GM21423 (cell line): ENCODE data around the gene PCSK7.
"Not testable (repeated sequence)": the region's sequence is repeated elsewhere in the genome, so short reads cannot be mapped to it uniquely, and the experiment has no call there.

Experiments
- ATAC-seq: cut with Tn5 transposase; IDR thresholded peaks from one replicate; pipeline ENCODE4 v1.9.1; 2021; ENCODE audit warnings: mild to moderate bottlenecking, moderate library complexity; ENCODE audit not compliant: unreplicated experiment

Gene PCSK7

DNA sequence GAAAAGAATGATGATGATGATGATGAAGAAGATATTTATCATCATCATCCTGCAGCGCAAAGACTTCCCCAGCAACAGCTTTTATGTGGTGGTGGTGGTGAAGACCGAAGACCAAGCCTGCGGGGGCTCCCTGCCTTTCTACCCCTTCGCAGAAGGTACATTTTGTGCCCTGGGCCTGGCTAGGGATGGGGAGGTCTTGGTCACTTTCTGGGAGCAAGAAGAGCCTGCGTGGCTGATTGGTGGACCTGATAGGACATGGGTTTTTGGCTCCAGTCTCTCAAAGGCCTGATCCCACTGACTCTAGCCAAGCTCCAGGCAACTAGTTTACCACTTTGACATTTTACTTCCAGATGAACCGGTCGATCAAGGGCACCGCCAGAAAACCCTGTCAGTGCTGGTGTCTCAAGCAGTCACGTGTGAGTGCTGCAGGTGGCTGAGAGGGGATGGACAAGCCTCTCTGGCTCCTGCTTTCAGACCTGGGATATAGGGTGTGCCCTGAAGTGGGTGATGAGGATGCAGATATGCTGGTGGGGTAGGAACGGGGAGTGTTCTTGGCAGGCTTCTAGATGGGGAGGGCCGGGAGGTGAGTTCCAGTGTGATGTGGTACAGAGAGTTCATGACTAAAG, 48.0 kb downstream of the PCSK7 start:
- ATAC-seq = no peak

DNA sequence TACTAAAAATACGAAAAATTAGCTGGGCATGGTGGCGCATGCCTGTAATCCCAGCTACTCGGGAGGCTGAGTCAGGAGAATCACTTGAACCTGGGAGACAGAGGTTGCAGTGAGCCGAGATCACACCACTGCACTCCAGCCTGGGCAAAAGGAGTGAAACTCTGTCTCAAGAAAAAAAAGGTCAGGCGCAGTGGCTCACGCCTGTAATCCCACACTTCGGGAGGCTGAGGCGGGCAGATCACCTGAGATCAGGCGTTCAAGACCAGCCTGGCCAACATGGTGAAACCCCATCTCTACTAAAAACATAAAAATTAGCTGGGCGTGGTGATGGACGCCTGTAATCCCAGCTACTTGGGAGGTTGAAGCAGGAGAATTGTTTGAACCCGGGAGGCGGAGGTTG, 48.7 kb downstream of the PCSK7 start:
- not testable (repeated sequence) for ATAC-seq

DNA sequence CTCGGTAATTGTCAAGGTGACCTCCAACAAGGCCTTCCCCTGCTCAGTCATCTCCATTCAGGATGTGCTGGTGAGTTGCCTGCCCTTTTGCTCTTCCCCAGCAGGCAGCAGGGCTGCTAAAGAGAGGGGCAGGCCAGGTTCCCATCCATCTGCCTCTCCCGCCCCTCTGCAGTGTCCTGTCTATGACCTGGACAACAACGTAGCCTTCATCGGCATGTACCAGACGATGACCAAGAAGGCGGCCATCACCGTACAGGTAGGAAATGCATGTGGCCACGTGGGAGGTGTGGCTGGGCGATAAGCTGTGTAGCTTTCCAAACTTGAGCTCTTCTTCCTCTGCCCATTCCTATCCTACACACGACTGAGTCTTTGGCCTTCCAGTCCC, 49.3 kb downstream of the PCSK7 start:
- ATAC-seq = no peak

DNA sequence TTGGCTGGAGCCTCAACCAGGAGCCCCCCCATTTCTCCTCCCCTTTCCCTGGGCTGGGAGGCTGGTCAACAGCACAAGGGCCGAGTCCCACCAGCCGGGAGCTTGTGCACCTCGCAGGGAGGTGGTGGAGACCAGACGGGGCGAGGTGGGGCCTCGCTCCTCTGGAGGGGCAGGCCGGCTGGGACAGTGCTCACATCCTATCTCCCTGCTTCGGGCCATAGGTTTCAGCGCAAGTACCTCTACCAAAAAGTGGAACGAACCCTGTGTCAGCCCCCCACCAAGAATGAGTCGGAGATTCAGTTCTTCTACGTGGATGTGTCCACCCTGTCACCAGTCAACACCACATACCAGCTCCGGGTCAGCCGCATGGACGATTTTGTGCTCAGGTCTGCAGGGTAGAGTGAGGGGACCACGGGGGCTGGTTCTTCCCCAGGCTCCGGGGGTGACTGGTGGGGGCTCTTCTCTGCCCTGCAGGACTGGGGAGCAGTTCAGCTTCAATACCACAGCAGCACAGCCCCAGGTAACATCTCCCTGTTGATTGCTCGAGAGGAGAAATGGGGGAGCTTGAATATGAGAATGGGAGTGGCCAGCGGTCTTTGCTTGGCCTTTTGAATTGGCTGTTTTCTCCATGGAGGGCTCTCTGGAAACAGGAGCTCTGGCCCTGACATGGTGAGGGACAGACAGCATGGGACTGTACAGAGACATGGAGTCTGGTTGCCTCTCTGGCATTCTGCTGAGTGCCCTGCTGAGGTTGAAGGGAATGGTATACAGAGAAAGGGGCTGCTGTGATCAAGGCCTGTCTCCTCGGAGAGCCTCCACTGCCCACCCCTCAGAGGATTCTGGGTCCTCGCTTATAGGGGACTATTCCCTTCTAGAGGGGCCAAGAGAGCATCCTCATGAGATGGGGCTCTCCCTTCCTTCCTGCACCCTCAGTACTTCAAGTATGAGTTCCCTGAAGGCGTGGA, 50.0 kb downstream of the PCSK7 start:
- no peak for ATAC-seq

DNA sequence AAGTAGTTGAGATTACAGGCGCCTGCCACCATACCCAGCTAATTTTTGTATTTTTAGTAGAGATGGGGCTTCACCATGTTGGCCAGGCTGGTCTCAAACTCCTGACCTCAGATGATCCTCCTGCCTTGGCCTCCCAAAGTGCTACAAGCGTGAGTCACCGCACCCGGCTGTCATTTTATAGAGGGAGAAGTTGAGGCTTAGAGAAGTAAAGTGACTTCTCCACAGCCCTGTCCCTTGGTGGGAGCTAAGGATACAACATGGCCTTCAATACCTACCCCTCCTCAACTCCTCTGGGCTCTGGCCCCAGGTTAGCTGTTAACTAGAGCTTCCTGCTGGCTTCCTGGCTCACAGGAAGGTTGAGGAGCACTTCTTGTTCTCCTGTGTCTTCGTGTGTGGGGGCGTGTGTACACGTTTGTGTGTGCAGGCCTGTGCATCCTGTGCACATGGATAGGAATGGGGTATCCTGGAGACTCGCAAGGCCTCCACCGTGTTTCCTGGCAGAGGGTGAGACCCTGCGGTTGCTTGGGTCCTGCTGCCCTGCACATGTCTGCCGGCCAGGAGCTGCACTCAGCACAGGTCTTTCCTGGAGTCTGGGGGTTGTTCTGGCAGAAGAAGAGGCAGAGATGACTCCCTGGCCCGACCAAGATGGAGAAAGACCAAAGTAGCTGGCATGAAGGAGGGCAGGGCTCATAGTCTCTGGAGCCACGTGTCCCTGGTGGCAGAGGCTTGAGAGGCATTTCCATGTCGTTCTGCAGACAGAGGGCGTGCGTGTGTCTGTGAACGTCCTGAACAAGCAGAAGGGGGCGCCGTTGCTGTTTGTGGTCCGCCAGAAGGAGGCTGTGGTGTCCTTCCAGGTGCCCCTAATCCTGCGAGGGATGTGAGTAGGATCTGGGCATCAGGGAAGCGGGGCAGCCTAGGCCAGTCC, 51.0 kb downstream of the PCSK7 start:
- no peak for ATAC-seq

DNA sequence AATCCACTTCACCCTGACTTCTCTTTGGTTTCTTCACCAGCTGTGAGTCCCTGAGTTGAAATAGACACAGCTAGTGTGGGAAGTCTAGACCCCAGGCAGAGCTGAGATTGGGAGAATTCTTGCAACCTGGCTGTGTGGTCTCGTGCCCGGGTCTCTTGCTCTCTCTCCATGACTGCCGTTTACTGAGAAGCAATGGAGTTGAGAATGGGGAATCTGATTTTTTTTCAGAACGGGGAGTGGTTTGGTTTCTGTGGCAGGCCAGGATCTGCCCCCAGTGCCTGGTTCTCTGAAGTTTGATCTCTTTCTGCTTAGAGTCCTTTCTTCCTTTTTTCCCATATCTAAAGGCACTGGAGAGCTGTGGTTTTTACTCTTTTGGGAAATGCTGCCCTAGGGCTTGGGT, 51.9 kb downstream of the PCSK7 start:
- peak; percentile 2 for ATAC-seq

DNA sequence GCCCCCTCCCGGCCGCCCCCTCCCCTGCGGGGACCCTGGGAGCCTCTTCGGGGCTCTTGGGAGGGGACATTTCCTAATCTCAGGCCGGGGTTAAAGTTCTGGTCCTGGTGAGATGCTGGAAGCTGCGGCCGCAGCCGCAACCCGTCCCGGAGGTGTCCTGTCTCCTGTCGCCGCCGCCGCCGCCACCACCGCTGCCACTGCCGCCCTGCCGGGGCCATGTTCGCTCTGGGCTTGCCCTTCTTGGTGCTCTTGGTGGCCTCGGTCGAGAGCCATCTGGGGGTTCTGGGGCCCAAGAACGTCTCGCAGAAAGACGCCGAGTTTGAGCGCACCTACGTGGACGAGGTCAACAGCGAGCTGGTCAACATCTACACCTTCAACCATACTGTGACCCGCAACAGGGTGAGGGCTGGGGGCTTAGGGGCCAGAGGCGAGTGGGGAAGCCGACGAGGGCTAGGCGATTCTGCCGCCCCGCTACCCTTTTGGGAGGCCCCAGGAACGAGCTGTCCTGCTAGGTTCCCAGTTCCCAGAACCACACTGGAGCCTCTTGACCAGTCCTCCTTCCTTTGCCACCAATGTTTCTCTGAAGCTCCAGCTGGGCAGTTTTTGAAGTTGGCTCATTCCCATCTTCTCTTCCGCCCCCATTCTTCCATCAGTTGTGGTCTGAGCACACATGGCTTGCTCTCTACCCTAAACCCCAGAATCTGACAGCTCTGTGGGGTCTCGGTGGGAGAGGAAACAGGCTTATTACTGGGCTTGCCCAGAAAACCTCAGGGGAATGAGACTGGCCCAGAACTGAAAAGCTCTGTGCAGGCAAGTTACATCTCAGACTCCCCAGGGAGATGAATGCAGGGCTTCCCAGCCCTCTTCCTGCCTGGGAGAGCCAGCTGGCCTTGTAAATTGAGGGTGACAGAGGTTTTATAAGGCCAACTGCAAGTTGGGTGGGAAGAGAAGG, 52.5 kb downstream of the PCSK7 start:
- ATAC-seq = peak; percentile 19

DNA sequence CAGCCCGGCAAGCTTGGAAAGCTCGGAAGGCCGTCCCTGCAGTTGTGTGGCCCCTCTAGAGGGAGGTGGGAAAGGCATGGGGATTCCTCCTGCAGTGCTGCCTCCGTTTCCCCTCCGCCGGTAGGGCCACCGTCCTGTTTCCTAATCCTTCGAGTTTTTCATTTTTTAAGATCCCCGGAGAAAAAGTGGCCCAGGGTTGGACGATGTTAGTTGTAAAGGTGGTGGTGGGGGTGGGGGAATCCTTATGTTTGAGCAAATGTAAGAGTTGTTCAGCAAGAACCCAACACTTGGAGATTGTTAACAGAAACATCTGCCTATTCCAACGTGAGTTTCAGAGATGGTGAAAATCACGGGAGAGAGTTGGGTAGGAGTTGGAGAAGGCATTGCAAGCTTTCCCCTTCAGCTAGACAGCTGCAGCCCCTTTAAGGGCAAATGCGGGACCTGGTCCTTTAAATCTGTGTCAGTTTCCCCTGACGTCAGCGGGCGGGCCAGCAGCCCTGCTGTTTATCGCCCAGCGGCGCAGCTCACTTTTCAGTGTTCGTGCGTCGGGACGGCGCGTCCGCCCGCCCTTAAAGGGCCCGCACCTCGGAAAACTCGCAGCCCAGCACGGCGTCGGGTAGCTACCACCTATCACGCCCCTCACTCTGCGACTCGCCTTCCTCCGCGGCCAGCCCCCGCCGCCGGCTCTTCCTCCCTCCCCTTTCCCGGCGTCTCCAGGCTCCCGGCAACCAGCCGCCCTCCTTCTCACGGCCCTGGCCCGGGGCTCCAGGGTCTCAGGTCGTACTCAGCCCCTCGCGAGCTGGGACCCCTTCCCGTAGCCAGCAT, 53.5 kb downstream of the PCSK7 start, which contains the start of gene SIDT2:
TSS of gene SIDT2 (plus strand) at position 534 of the 825 bp plus-strand sequence. CDS start 521 bp downstream, outside the sequence.
- ATAC-seq = peak; percentile 88

DNA sequence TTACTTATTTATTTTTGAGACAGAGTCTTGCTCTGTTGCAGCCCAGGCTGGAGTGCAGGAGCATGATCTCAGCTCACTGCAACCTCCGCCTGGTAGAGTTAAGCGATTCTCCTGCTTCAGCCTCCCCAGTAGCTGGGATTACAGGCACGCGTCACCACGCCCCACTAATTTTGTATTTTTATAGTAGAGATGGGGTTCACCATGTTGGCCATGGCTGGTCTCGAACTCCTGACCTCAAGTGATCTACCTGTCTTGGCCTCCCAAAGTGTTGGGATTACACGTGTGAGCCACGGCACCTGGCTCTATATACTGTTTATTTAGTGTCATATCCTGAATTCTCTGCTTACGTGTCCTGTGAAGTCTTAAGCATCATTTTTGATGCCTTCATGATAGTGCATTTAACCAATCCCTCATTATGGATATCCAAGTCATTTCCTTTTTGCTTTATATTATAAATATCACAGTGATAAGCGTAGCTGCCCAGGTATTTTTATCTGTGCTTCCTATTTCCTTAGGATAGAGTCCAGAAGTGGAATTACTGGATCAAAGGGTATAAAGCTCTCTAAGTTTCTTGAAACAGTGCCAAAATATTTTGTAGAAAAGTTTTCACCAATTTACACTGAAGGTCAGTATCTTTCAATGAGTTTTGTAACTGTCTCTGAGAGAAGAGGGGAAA, 54.2 kb downstream of the PCSK7 start:
- no peak for ATAC-seq

DNA sequence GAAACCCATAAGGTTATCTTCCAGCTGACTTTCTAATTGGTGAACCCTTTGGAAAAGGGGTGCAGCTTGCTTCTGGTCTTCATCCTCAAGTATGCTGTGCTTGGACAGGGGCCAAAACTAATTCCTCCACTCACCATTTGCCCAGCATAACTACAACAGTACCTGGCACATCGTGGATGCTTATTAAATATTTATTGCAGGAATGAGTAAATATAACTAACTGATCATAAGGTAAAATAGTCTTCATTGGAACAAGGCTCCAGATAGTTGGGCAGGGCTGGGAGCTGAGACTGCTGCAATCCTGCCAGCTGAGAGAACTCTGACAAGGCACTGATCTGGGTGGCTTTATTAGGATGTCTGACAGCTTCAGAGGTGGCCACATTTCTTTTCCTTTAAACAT, 55.7 kb downstream of the PCSK7 start:
- ATAC-seq = no peak

DNA sequence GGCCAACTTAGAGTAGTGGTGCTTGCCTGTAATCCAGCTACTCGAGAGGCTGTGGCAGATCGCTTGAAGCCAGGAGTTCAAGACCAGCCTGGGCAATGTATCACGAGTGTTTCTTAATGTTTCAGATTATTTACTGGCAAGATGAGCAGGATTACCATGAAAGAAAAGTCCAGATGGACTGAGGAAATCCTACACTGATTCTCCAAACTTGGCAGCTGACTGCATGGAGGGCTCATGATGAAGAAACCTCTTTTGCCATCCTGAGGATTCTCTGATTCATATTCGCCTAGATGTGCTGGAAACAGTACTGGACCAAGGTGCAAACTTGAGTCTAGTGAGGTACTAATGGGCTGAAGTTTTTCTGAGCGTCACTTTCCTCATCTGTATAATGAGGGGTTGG, 56.1 kb downstream of the PCSK7 start:
- ATAC-seq = no peak

DNA sequence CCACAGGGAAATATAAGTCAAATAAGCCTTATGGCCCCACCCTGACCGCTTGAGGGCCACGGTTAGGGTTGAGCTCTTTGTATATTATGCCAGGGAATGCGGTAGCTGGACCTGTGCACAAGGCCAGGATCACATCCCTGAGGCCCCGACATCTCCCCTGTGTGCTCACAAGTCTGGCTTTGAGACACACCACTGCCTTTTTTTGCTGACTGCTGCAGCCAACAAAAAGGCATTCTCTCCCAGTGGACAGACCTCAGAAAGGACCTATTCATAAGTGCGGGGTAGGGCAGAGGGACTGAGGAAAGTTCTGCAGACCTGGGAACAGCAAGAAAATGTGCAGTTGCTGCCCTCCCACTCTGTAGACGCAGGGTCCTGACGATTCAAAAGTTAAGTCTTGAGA, 56.8 kb downstream of the PCSK7 start:
- ATAC-seq = no peak

DNA sequence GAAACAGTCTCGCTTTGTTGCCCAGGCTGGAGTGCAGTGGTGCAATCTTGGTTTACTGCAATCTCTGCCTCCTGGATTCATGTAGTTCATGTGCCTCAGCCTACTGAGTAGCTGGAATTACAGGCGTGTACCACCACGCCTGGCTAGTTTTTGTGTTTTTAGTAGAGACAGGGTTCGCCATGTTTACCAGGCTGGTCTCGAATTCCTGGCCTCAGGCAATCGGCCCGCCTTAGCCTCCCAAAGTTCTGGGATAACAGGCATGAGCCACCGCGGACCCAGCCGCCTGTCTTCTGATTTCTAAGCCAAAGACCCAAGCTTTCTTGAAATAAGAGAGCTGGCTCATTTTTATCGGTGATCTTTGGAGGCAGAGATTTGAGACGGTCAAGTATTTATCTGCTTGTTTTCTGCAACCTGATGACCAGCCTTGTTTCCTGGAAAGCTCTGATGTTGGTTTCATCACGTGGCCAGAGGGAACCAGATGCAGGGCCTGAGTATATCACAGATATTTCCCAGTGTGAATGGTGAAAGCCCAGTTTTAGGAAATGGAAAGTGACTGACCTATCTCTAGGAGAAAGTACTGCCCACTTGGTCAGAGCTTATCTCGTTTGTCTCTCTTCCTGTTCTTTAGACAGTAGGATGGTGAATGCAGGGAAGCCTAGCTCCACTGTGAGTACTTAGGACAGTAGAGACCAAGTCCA, 59.0 kb downstream of the PCSK7 start:
- ATAC-seq = no peak

DNA sequence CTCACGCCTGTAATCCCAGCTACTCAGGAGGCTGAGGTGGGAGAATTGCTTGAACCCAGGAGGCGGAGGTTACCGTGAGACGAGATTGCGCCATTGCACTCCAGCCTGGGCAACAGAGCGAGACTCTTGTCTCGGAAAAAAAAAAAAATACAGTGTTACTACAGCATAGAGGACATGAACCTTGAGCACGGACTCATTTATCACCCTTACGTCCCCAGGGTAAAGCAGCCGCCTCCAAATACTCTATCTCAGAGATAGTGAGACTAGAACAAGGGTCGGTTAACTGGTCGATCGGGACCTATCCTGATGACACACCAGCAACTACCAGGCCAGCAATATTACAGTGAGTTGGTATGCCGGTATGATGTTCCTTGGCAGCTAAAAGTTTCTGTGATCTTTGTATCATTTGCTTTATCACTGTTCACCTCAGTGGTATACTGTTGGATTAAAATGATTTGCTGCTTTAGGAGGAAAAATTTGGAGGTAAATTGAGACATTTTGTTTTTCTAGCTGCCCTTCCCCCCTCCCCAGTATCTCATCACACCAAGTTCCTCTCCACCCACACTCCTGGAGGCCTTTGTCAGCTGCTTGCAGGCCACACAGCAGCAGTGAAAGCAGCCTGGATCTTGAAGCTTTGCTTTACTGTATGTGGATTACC, 60.3 kb downstream of the PCSK7 start:
- ATAC-seq = no peak

DNA sequence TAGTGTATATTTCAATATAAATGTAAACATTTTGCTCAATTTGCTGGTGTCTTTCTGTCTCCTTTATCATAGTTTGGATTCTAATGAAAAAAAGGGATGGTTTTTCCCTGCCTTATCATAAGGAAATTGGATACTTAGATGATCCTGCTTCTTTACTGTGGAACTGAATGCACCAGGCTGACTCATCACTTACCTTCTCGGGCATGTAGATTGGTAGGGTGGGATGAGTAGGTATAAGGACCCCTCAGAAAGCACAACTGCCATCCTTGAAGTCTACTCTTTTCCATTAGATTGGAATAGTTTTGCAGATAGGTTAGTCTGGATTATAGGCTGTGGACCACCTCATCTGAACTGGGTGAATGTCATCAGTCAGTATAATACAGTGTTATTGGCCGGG, 60.9 kb downstream of the PCSK7 start:
- ATAC-seq = no peak

DNA sequence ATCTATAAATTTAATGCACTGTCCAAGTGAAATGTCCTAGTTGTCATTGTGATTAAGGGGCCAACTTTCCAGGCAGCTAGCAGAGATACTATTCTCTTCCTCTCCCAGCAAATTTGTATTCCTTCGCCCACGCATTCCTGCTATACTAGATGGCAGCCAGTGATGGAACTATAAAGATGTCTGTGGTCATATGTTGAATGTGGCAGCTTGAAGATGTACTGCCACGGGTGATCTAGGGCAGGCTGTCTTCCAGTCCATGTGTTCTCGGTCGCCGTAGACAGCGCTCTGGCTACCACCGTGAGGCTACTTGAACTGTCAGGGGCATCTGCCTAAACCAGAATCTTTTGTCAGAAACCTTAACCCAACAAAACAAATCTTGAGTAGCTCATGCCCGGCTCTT, 61.7 kb downstream of the PCSK7 start:
- no peak for ATAC-seq

DNA sequence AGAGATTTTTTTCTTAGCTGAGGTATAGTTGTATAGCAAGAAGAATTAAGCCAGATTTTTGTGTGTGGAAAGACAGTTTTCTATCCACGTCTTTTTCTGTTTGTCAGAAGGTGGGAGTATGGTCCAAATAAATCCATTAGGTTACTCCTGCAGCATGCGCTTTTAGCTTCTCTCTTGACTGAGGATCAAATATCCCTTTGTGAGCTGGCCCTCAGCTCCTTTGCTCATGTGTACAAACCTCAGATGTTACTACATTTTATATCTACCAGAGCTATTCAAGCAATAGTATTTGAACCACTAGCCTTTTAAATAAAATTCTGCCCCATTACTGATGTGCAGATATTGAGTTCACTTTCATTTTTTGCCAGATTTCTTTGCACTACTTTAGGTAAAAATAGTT, 62.1 kb downstream of the PCSK7 start:
- ATAC-seq = no peak
